Activated CD4-positive, alpha-beta memory T cell treated with anti-CD3 and anti-CD28 coated beads, Interleukin-2, amount 10 ng/mL, durations not matched to agents 7 days and 5 days (primary cell): ENCODE data around the gene FAM124B. TPM values are rescaled to one million over a fixed set of nuclear protein-coding genes. Genes with fewer than 3 reads are reported as not detected.
"Not testable (repeated sequence)": the region's sequence is repeated elsewhere in the genome, so short reads cannot be mapped to it uniquely, and the experiment has no call there.

ENCODE experiments used
- CTCF ChIA-PET: fragments of 350-600 bp; sonication (Branson Sonifier 250); formaldehyde crosslinking; loops from one replicate; lab custom pipeline; 2021; ENCODE audit warnings: antibody characterized with exemption, inconsistent platforms; lab: Charles Lee
- POLR2A ChIA-PET: fragments of 350-600 bp; sonication (Branson Sonifier 250); formaldehyde crosslinking; loops from one replicate; lab custom pipeline; 2021; ENCODE audit warnings: antibody characterized with exemption; lab: Charles Lee
- DNase-seq: peaks from one replicate; pipeline ENCODE4 v3.0.0-alpha.2; 2020
- H3K27ac Mint-ChIP-seq: one replicate; pipeline ENCODE4 v1.8.0; 2021; ENCODE audit warnings: mild to moderate bottlenecking, mixed read lengths
- H3K27me3 Mint-ChIP-seq: one replicate; pipeline ENCODE4 v1.8.0; 2021; ENCODE audit warnings: mixed read lengths
- H3K36me3 Mint-ChIP-seq: one replicate; pipeline ENCODE4 v1.8.0; 2021; ENCODE audit warnings: low read depth, mixed read lengths
- H3K4me1 Mint-ChIP-seq: one replicate; pipeline ENCODE4 v1.8.0; 2021; ENCODE audit warnings: mixed read lengths
- H3K4me3 Mint-ChIP-seq: one replicate; pipeline ENCODE4 v1.8.0; 2021; ENCODE audit warnings: mild to moderate bottlenecking, mixed read lengths
- H3K9me3 Mint-ChIP-seq: one replicate; pipeline ENCODE4 v1.8.0; 2021; ENCODE audit warnings: mixed read lengths
- total RNA-seq, 2 experiments: library from RNA; stranded (reverse); gene quantifications; one replicate each; pipeline ENCODE4 v1.2.3, GENCODE V29; 2021

Gene FAM124B
- total RNA-seq, 2 experiments from 2014 or later, result 1.2 to 2.1 TPM

DNA sequence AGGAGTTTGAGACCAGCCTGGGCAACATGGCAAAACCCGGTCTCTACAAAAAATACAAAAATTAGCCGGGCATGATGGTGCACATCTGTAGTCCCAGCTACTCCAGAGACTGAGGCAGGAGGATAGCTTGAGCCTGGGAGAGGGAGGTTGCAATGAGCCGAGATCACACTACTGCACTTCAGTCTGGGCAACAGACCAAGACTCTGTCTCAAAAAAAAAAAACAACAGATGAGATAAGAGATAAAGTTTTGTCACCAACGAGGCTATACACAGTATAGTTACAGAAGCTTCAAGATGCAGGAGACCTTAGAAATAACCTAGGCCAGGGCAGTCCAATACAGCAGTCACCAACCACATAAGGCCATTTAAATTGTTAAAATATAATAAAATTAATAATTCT, 9.4 kb downstream of the FAM124B start:
- no peak for DNase-seq
- ChIA-PET CTCF (interaction anchor here (0.8 to 3.8 kb wide), 2 partner anchors 18 to 24 kb away, joined by 3 to 11 read pairs; no protein-coding TSS in a partner anchor), POLR2A (interaction anchor here (1.0 kb wide), 1 partner anchor 9 kb away, joined by 3 read pairs; the partner anchor contains the start of gene FAM124B)
- peaks cover 6% of the 10 kb centered on the region for H3K36me3 Mint-ChIP-seq
- no peak overlapping the region for H3K4me3 Mint-ChIP-seq
- no peaks in the 10 kb centered on the region for H3K4me1 Mint-ChIP-seq
- H3K27ac Mint-ChIP-seq, result no peak overlapping the region
- H3K9me3 Mint-ChIP-seq, result no peaks in the 10 kb centered on the region
- H3K27me3 Mint-ChIP-seq, result peaks cover 2% of the 10 kb centered on the region

DNA sequence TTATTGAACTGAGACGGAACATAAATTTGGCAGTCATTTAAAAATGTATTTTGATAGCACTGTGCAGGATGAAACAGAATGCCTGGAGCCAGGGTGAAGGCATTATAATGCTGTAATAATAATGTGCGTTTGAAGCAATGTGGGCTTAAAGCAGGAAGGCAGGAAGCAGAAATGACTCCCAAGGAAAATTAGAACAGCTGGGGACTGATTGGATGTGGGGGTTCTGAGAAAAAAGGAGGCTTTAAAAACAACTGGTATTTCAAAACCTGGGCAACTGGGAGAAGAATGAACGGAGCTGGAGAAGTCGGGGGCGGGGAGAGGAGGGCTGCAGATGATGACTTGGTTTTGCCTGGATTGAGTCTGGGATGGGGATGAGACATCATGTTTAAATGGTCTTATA, 12.6 kb downstream of the FAM124B start:
- H3K9me3 Mint-ChIP-seq, result no peaks in the 10 kb centered on the region
- no peak overlapping the region for H3K27ac Mint-ChIP-seq
- no peaks in the 10 kb centered on the region for H3K27me3 Mint-ChIP-seq
- POLR2A ChIA-PET, result no interaction called here
- H3K4me1 Mint-ChIP-seq, result no peaks in the 10 kb centered on the region
- no peak for DNase-seq
- H3K36me3 Mint-ChIP-seq, result no peaks in the 10 kb centered on the region
- CTCF ChIA-PET, result no interaction called here
- H3K4me3 Mint-ChIP-seq, result no peak overlapping the region

DNA sequence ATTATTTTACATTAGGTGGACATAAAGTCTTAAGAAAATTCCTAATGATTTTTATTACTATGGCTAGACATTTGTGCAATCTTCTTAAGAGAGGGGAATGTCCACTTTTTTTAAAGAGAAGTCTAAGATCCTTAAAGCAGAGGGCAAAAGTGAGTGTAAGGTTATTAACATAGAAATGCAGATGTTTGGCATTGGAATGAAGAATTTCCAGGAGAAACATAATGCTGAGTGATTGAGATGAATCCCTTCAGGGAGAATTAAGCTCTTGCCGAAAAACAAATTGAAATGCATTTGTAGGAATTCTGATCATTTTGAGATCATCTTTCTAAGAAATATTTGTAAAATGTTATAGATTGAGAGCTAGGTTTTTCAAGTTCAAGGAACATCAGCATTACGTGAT, 15.0 kb downstream of the FAM124B start:
- H3K36me3 Mint-ChIP-seq, result no peaks in the 10 kb centered on the region
- no peaks in the 10 kb centered on the region for H3K27me3 Mint-ChIP-seq
- H3K27ac Mint-ChIP-seq, result no peak overlapping the region
- no peaks in the 10 kb centered on the region for H3K9me3 Mint-ChIP-seq
- DNase-seq, result no peak
- H3K4me1 Mint-ChIP-seq, result no peaks in the 10 kb centered on the region
- POLR2A ChIA-PET, result no interaction called here
- no peak overlapping the region for H3K4me3 Mint-ChIP-seq
- CTCF ChIA-PET, result no interaction called here

DNA sequence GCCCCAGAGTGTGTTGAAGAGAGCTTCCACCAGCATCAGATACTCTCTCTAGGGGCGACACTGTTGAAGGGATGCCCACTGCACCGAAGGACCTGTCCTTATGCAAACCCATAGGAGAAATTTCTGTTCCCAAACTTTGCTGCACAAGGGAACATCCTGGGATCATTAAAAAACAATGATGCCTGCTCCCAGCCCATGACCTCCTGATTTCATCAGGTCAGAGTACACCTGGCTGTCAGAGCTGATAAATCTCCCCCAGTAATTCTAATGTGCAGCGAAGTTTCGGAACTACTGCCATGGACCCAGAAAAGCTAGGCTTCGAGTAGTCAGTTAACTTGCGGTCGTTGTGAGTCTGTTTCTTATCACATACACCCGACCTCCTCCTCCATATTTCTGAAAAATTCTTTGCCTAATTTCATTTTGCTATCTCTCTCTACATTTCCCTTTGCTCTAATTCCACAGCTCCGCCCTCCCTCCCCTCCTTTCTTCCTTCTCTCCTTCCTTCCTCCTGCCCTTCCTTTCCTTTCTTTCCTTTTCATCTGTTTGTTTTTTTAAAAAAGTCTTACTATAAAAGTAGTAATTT, 18.8 kb downstream of the FAM124B start:
- ChIA-PET POLR2A (no interaction called here), CTCF (interaction anchor here (0.6 kb wide), 1 partner anchor 31 kb away, joined by 3 read pairs; no protein-coding TSS in a partner anchor)
- Mint-ChIP-seq H3K4me1 (no peaks in the 10 kb centered on the region), H3K27ac (no peak overlapping the region), H3K27me3 (no peaks in the 10 kb centered on the region), H3K36me3 (no peaks in the 10 kb centered on the region), H3K4me3 (no peak overlapping the region), H3K9me3 (no peaks in the 10 kb centered on the region)
- DNase-seq, result no peak

DNA sequence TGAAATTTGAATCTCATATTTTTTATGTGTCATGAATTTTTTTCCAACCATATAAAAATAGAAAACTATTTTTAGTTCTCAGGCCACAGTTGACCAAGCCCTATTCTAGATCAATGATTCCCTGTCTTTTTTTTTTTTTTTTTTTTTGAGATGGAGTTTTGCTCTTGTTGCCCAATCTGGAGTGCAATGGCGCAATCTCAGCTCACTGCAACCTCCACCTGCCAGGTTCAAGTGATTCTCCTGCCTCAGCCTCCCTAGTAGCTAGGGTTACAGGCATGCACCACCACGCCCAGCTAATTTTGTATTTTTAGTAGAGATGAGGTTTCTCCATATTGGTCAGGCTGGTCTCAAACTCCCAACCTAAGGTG, 19.6 kb downstream of the FAM124B start:
- POLR2A ChIA-PET, H3K36me3 Mint-ChIP-seq, H3K9me3 Mint-ChIP-seq, H3K4me3 Mint-ChIP-seq, CTCF ChIA-PET, H3K4me1 Mint-ChIP-seq, H3K27me3 Mint-ChIP-seq, H3K27ac Mint-ChIP-seq, DNase-seq: not testable (repeated sequence)

DNA sequence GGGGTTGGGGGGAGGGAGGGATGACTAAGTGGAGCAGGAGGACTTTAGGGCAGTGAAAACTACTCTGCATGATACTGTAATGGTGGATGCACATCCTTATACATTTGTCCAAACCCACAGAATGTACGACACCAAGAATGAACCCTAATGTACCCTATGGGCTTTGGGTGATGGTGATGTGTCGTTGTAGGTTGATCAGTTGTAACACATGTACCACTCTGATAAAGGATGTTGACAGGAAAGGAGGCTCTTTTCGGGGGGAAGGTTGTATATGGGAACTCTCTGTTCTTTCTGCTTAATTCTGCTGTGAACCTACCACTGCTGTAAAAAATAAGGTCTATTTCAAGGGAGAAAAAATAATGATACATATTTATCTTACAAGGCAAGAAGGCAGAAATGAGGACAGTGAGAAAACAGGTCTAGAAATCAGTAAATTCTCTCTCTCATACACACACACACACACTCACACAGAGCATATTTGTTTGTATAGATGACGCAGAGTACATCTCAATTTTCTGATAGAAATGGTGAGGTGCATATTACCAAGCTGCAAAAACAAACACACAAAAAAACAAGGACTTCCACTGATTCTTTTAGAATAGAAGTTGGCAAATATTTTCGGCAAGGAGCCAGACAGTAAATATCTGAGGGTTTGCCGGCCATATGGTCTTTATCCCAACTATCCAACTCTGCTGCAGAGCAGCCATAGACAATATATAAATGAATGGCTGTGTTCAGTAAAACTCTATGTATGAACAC, 20.2 kb downstream of the FAM124B start:
- ChIA-PET CTCF (interaction anchor here (0.6 kb wide), 1 partner anchor 9 kb away, joined by 5 read pairs; no protein-coding TSS in a partner anchor), POLR2A (no interaction called here)
- Mint-ChIP-seq H3K27me3 (no peaks in the 10 kb centered on the region), H3K27ac (no peak overlapping the region), H3K36me3 (no peaks in the 10 kb centered on the region), H3K9me3 (no peaks in the 10 kb centered on the region), H3K4me1 (peaks cover 3% of the 10 kb centered on the region), H3K4me3 (no peak overlapping the region)
- DNase-seq, result no peak

DNA sequence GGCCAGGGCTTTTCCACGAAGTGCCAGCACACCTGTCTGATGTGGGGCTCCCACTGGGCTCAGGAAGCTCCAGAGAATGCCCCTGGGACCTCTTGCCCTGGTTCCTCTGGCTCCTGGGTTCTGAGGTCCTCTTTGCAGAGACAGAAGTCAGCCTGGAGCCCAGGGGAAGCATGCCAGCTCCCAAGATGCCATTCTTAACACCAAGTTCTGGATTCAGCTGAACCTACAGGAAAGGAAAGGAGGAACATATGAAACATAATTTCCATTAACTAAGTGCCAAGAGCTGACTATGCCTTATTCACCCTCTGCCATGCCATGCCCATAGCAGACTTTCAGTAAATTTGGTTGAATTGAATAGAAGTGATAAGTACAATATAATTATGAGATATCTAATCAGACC, 21.9 kb downstream of the FAM124B start:
- no peaks in the 10 kb centered on the region for H3K36me3 Mint-ChIP-seq
- CTCF ChIA-PET, result interaction anchor here (1.2 to 1.9 kb wide), 2 partner anchors 11 to 20 kb away, joined by 3 to 5 read pairs; no protein-coding TSS in a partner anchor

DNA sequence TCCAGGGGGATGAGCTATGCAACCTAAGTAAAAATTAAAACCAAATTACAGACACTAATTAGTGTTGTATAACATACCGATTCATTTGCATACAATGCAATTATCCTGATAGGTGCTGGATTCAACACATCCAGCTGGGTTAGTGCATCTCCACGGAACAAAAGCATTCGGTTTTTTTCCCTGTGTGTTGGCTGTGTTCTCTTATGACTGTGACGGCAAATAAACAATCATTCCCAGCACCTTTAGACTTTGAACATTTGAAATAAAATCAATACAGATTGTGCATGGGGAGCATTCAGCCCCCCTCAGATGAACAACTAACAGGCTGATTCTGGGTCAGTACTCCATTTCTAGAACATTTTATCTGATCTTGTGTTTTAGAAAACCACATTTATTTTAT, 22.7 kb downstream of the FAM124B start:
- Mint-ChIP-seq H3K9me3 (no peaks in the 10 kb centered on the region), H3K27me3 (no peaks in the 10 kb centered on the region), H3K4me3 (no peak overlapping the region), H3K36me3 (no peaks in the 10 kb centered on the region), H3K27ac (no peak overlapping the region), H3K4me1 (peaks cover 3% of the 10 kb centered on the region)
- CTCF ChIA-PET, result interaction anchor here (1.2 to 1.9 kb wide), 2 partner anchors 10 to 21 kb away, joined by 3 to 5 read pairs; no protein-coding TSS in a partner anchor
- POLR2A ChIA-PET, result no interaction called here
- no peak for DNase-seq

More for the DNA sequence above, 21.9 kb downstream of the FAM124B start:
- no peaks in the 10 kb centered on the region for H3K27me3 Mint-ChIP-seq
- no peak for DNase-seq
- POLR2A ChIA-PET, result no interaction called here
- peaks cover 3% of the 10 kb centered on the region for H3K4me1 Mint-ChIP-seq
- H3K27ac Mint-ChIP-seq, result no peak overlapping the region
- no peak overlapping the region for H3K4me3 Mint-ChIP-seq
- no peaks in the 10 kb centered on the region for H3K9me3 Mint-ChIP-seq

DNA sequence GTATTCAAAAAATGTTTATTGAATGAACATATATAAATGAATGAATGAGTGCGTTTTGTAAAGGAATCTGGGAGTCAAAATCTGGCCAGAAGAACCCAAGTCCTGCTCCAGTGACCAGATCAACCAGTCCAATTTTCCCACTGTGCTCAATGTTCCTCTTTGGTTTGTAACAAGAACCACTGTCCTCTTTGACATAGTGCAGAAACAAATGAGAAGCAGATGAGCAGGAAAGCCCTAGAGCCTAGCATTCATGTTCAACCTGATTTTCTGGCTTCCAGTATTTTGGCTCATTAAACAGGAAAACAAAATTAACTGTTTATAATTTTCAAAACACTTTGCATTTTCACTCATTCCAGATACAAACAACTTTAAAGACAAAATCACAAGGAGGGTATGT, 23.2 kb downstream of the FAM124B start:
- CTCF ChIA-PET, result interaction anchor here (1.9 kb wide), 1 partner anchor 9 kb away, joined by 5 read pairs; no protein-coding TSS in a partner anchor
- H3K4me3 Mint-ChIP-seq, result no peak overlapping the region
- no peaks in the 10 kb centered on the region for H3K9me3 Mint-ChIP-seq
- DNase-seq, result no peak
- H3K36me3 Mint-ChIP-seq, result no peaks in the 10 kb centered on the region
- peaks cover 3% of the 10 kb centered on the region for H3K4me1 Mint-ChIP-seq
- no peak overlapping the region for H3K27ac Mint-ChIP-seq
- H3K27me3 Mint-ChIP-seq, result no peaks in the 10 kb centered on the region
- POLR2A ChIA-PET, result no interaction called here

DNA sequence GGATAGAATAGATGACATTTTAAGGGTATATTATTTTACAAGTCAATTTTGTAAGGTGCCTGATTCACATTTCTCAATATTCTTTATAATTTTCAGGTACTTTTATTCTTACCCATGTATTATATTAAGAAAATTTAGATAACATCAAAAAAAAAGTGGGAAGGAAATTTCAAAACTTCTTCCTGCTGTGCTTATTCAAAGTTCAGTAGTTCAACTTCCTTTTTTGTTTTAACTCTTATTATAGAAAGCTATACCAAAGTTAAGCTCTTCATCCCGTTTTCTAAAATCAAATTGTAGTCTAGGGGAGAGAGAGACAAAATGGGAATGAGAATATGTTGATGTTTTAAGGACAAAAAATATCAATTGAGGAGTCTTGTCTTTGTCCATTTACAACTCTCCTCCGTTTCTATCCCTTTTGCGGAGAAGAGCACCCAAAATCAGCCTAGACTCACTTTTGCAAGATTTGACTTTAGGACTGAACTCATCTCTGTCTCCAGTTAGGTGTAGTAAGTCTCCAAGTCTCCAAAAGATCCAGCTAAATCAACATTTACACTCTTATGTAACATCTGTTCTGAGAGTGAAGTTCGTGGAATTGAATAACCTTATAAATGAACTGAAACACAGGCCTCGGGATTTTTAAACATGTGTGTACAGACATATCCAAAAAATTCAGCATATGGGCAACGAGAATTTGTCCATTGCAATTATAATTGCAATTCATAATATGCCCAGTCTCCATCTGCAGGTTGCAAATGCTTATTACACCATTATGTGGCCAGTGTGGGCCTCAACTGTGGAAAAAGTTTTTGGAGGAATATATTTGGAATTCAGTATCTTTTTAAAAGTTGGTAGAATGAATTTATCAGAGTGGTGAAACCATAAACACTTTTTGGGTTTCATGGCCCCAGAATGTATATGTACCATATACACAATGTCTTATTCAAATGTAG, 23.9 kb downstream of the FAM124B start:
- Mint-ChIP-seq H3K4me3 (no peak overlapping the region), H3K27me3 (no peaks in the 10 kb centered on the region), H3K36me3 (no peaks in the 10 kb centered on the region), H3K27ac (no peak overlapping the region), H3K4me1 (peaks cover 3% of the 10 kb centered on the region), H3K9me3 (no peaks in the 10 kb centered on the region)
- DNase-seq, result no peak
- CTCF ChIA-PET, result interaction anchor here (1.3 to 1.9 kb wide), 2 partner anchors 9 kb away, joined by 4 to 5 read pairs; no protein-coding TSS in a partner anchor
- POLR2A ChIA-PET, result no interaction called here

DNA sequence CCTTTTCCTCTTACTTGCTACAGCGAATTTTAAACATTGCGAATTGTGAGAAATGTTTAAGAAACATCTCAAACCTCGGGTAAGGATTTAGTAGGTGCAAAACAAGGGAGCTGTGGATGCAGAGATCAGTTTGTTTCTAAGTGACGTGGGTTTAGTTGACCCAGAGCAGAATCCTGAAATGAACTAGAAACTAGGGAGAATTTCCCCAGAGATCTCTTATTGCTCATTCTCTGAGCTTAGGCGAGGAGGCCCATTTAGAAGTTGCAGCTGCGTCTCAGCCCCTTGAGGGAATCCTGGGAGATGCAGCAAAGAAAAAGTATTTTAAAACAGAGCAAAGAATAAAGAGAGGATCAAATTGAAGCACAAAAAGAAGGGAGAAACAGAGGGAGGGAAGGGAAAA, 29.3 kb downstream of the FAM124B start:
- CTCF ChIA-PET, result interaction anchor here (0.7 to 1.5 kb wide), 3 partner anchors 37 to 379 kb away, joined by 3 to 6 read pairs (median 3); no protein-coding TSS in a partner anchor
- POLR2A ChIA-PET, result no interaction called here
- H3K27ac Mint-ChIP-seq, result no peak overlapping the region
- H3K4me1 Mint-ChIP-seq, result peaks cover 3% of the 10 kb centered on the region
- H3K9me3 Mint-ChIP-seq, result no peaks in the 10 kb centered on the region
- H3K4me3 Mint-ChIP-seq, result no peak overlapping the region
- DNase-seq, result no peak
- peaks cover 6% of the 10 kb centered on the region for H3K27me3 Mint-ChIP-seq
- no peaks in the 10 kb centered on the region for H3K36me3 Mint-ChIP-seq

DNA sequence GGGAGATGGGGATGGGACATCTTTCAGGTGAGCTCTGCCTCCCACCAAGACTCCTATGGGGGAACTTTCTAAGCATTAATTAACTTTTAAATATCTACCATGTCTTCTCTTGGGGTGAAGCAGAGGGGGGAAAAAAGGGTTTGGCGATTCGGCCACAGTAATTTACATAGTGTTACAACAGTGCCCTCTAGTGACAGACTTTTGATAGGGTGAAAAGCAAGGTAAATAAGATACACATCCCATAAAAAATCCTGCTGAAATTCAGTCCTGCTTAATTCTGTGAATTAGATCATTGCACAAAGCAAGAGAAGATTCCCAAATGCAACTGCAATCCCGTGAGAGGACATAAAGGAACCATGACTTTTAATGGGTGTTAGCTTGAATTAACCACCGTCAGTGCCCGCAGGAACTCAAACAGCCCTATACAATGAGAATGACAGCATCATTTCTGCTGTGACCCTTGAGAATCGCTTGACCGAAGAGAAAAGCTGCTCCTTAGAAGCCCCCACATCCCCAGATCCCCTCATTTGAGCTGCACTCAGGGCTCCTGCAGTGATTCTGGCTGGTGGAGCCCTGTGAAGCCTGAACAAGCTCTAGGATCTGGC, 32.8 kb downstream of the FAM124B start:
- no peaks in the 10 kb centered on the region for H3K36me3 Mint-ChIP-seq
- H3K4me3 Mint-ChIP-seq, result no peak overlapping the region
- ChIA-PET CTCF (interaction anchor here (0.5 to 3.2 kb wide), 13 partner anchors 8 to 399 kb away, joined by 3 to 13 read pairs (median 6); partner anchors contain the start of gene FAM124B), POLR2A (interaction anchor here (1.2 kb wide), 1 partner anchor 217 kb away, joined by 3 read pairs; the partner anchor contains the start of gene CUL3)
- no peaks in the 10 kb centered on the region for H3K4me1 Mint-ChIP-seq
- no peaks in the 10 kb centered on the region for H3K9me3 Mint-ChIP-seq
- DNase-seq, result no peak
- H3K27me3 Mint-ChIP-seq, result peaks cover 6% of the 10 kb centered on the region
- no peak overlapping the region for H3K27ac Mint-ChIP-seq
